Measurements from ENCODE around the gene DPEP2NB.

DNA sequence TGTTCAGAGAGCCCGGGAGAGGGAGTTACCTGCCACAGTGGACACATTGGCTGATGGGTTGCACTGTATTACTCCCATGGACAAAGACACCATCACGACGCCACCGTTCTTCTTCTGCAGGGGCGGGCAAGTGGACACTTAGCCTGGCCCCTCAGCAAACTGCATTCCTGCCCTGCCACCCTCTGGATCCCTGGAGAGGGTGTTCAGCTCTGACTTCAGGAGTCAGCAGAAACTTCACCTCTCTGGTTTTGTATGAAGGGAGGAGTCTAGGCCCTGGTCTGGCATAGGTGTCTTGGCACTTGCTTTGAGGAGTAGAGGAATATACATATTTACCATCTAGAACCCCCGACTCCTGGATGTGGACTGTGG lies 25.7 kb downstream of the DPEP2NB start:
- TF ChIP-seq, protein P1, sequence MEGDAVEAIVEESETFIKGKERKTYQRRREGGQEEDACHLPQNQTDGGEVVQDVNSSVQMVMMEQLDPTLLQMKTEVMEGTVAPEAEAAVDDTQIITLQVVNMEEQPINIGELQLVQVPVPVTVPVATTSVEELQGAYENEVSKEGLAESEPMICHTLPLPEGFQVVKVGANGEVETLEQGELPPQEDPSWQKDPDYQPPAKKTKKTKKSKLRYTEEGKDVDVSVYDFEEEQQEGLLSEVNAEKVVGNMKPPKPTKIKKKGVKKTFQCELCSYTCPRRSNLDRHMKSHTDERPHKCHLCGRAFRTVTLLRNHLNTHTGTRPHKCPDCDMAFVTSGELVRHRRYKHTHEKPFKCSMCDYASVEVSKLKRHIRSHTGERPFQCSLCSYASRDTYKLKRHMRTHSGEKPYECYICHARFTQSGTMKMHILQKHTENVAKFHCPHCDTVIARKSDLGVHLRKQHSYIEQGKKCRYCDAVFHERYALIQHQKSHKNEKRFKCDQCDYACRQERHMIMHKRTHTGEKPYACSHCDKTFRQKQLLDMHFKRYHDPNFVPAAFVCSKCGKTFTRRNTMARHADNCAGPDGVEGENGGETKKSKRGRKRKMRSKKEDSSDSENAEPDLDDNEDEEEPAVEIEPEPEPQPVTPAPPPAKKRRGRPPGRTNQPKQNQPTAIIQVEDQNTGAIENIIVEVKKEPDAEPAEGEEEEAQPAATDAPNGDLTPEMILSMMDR (IDR thresholded peaks at IDR 0.05; ENCODE audit: insufficient read depth, low read depth, low read length): no peak
- TF ChIP-seq EZH2 (IDR thresholded peaks at IDR 0.05; ENCODE audit: insufficient read depth, low read length): no peak
